Breast epithelium (tissue), 4 donors: ENCODE data around the gene CISH. TPM values are rescaled to one million over a fixed set of nuclear protein-coding genes. Genes with fewer than 3 reads are reported as not detected.

Experiments
- DNase-seq, 2 donors: peaks; one replicate each; pipeline ENCODE4 v3.0.0-alpha.2; 2019; ENCODE audit warnings: low spot score in 2 of 2
- H3K27ac ChIP-seq, 2 donors: fragments of 200-600 bp; sonication (generic) in 1 of 2; one replicate each; pipeline ENCODE4 v1.5.1; 2016 to 2019; ENCODE audit warnings: mild to moderate bottlenecking in 1 of 2
- H3K27me3 ChIP-seq, 2 donors: fragments of 200-600 bp; sonication (generic) in 1 of 2; one replicate each; pipeline versions ENCODE4 v1.5.1 to v1.6.0; 2017 to 2019; ENCODE audit warnings: control low read depth in 1 of 2, mild to moderate bottlenecking in 1 of 2
- H3K36me3 ChIP-seq: fragments of 200-600 bp; one replicate; pipeline ENCODE4 v1.5.1; 2019
- H3K4me1 ChIP-seq, 2 donors: fragments of 200-600 bp; sonication (generic); one replicate each; pipeline ENCODE4 v1.5.1; 2016 to 2019; ENCODE audit warnings: control low read depth in 1 of 2
- H3K4me3 ChIP-seq, 3 donors: fragments of 200-600 bp; sonication (generic); 1 replicate in 2 of 3; 2 replicates in 1 of 3; pipeline ENCODE4 v1.5.1; 2016 to 2019; ENCODE audit warnings: mild to moderate bottlenecking in 3 of 3, moderate library complexity in 2 of 3
- H3K9me3 ChIP-seq, 2 donors: fragments of 200-600 bp; sonication (generic) in 1 of 2; one replicate each; pipeline ENCODE4 v1.5.1; 2016 to 2019; ENCODE audit warnings: control low read depth in 1 of 2
- CTCF ChIP-seq, 3 donors: fragments of 450-650 bp; IDR thresholded peaks; one replicate each; pipeline ENCODE4 v1.5.1; 2016 to 2017; ENCODE audit warnings: antibody characterized with exemption in 3 of 3, mild to moderate bottlenecking in 3 of 3, moderate library complexity in 3 of 3
- POLR2A ChIP-seq: fragments of 450-650 bp; IDR thresholded peaks from one replicate; pipeline ENCODE4 v1.6.1; 2016; ENCODE audit warnings: antibody characterized with exemption, mild to moderate bottlenecking, moderate library complexity
- POLR2AphosphoS5 ChIP-seq, 3 donors: sonication (generic); formaldehyde crosslinking; IDR thresholded peaks; one replicate each; pipeline ENCODE4 v1.6.1; 2017; ENCODE audit warnings: antibody characterized with exemption in 3 of 3
- intact Hi-C: fragments of 100-400 bp; cut with DNase I; formaldehyde crosslinking; loops from one replicate; pipeline ENCODE4 v1.15.1; 2023; ENCODE audit warnings: low total_unique reads
- total RNA-seq, 3 donors: library from RNA; depleted of rRNA; stranded (reverse); fragments of >200 nt; gene quantifications; one replicate each; pipeline ENCODE4 v1.1.0, GENCODE V29; 2016

CISH gene
- total RNA-seq, 3 donors from 2014 or later, result 5.4 to 29.6 (median 17.4) TPM

- Histone ChIP-seq H3K36me3 (no peaks in the 10 kb centered on the region), H3K4me3 (no peak overlapping the region)
These were observed 37.4 kb upstream of the CISH start for GRCh38 chr3:50648944-50649343.

GRCh38 chr3:50648313-50648712 is 36.7 kb upstream of the CISH start:
- TF ChIP-seq CTCF (IDR thresholded peaks at IDR 0.05) (no peak), POLR2AphosphoS5 (IDR thresholded peaks at IDR 0.05) (no peak), POLR2A (no peak)
- H3K36me3 ChIP-seq, result peaks cover 4% of the 10 kb centered on the region
- H3K4me1 ChIP-seq, result no peaks in the 10 kb centered on the region
- no peak for DNase-seq
- no peak overlapping the region for H3K27ac ChIP-seq
- intact Hi-C loops, result no loop called here
- H3K9me3 ChIP-seq, result no peaks in the 10 kb centered on the region
- no peaks in the 10 kb centered on the region for H3K27me3 ChIP-seq
- no peak overlapping the region for H3K4me3 ChIP-seq

More at GRCh38 chr3:50648944-50649343, 37.4 kb upstream of the CISH start:
- Histone ChIP-seq H3K27me3 (no peaks in the 10 kb centered on the region), H3K9me3 (no peaks in the 10 kb centered on the region), H3K27ac (no peak overlapping the region), H3K4me1 (no peaks in the 10 kb centered on the region)
- DNase-seq, result no peak
- intact Hi-C loops, result no loop called here
- TF ChIP-seq POLR2AphosphoS5 (IDR thresholded peaks at IDR 0.05) (no peak), POLR2A (no peak), CTCF (IDR thresholded peaks at IDR 0.05) (no peak)

GRCh38 chr3:50645378-50645777 is 33.8 kb upstream of the CISH start:
- no peak overlapping the region for H3K4me3 ChIP-seq
- no peaks in the 10 kb centered on the region for H3K9me3 ChIP-seq
- no peak for TF ChIP-seq POLR2A
- TF ChIP-seq CTCF (IDR thresholded peaks at IDR 0.05), result no peak
- no peak for TF ChIP-seq POLR2AphosphoS5 (IDR thresholded peaks at IDR 0.05)
- DNase-seq, result no peak
- no peaks in the 10 kb centered on the region for H3K27me3 ChIP-seq
- H3K27ac ChIP-seq, result no peak overlapping the region
- no peaks in the 10 kb centered on the region for H3K4me1 ChIP-seq
- H3K36me3 ChIP-seq, result peaks cover 4% of the 10 kb centered on the region
- intact Hi-C loops, result no loop called here

GRCh38 chr3:50644561-50644960 is 33.0 kb upstream of the CISH start:
- Histone ChIP-seq H3K9me3 (no peaks in the 10 kb centered on the region), H3K27ac (no peak overlapping the region), H3K36me3 (peaks cover 4% of the 10 kb centered on the region), H3K4me1 (no peaks in the 10 kb centered on the region), H3K27me3 (no peaks in the 10 kb centered on the region), H3K4me3 (no peak overlapping the region)
- intact Hi-C loops, result no loop called here
- DNase-seq, result no peak
- no peak for TF ChIP-seq POLR2AphosphoS5 (IDR thresholded peaks at IDR 0.05)
- TF ChIP-seq CTCF (IDR thresholded peaks at IDR 0.05), result no peak
- no peak for TF ChIP-seq POLR2A

GRCh38 chr3:50642382-50642781 is 30.8 kb upstream of the CISH start:
- Histone ChIP-seq H3K4me1 (no peaks in the 10 kb centered on the region), H3K36me3 (peaks cover 4% of the 10 kb centered on the region), H3K9me3 (no peaks in the 10 kb centered on the region), H3K4me3 (no peak overlapping the region), H3K27me3 (no peaks in the 10 kb centered on the region), H3K27ac (no peak overlapping the region)
- TF ChIP-seq CTCF (IDR thresholded peaks at IDR 0.05) (no peak), POLR2A (no peak), POLR2AphosphoS5 (IDR thresholded peaks at IDR 0.05) (no peak)
- intact Hi-C loops, result no loop called here
- DNase-seq, result no peak
